Fibroblast of skin of left quadriceps (primary cell): ENCODE data around the gene RASSF8.

ENCODE experiments used
- DNase-seq, 2 experiments: peaks; one replicate each; pipeline ENCODE4 v3.0.0-alpha.2; 2013; ENCODE audit warnings: low read depth in 2 of 2

The RASSF8 gene

GRCh38 chr12:25958428-25959070 lies at the start of gene RASSF8:
RASSF8 (plus strand) TSS chr12:25958682; CDS start chr12:26055344, 96,662 bp downstream.
- DNase-seq = peak; percentile 60 to 63

- DNase-seq = no peak
These were observed 43.9 kb upstream of the RASSF8 start for GRCh38 chr12:25914551-25914950.

- DNase-seq = no peak
These were observed 33.9 kb upstream of the RASSF8 start for GRCh38 chr12:25924491-25925001.

GRCh38 chr12:25925064-25925463 lies 33.4 kb upstream of the RASSF8 start:
- no peak for DNase-seq

GRCh38 chr12:25926536-25926935 lies 31.9 kb upstream of the RASSF8 start:
- peak; percentile 7 to 16 for DNase-seq

- DNase-seq = peak; percentile 13 to 15
These were observed 29.3 kb upstream of the RASSF8 start for GRCh38 chr12:25929142-25929541.

GRCh38 chr12:25932971-25933370 lies 25.5 kb upstream of the RASSF8 start:
- no peak for DNase-seq

GRCh38 chr12:25934456-25934855 lies 24.0 kb upstream of the RASSF8 start:
- DNase-seq = no peak

GRCh38 chr12:25935355-25936144 lies 22.9 kb upstream of the RASSF8 start:
- DNase-seq = no peak

- DNase-seq = no peak
These were observed 21.4 kb upstream of the RASSF8 start for GRCh38 chr12:25937096-25937495.

GRCh38 chr12:25938581-25938980 lies 19.9 kb upstream of the RASSF8 start:
- no peak for DNase-seq

- no peak for DNase-seq
These were observed 18.9 kb upstream of the RASSF8 start for GRCh38 chr12:25939606-25940005.

- DNase-seq = no peak
These were observed 17.6 kb upstream of the RASSF8 start for GRCh38 chr12:25940886-25941285.

GRCh38 chr12:25942709-25943108 lies 15.8 kb upstream of the RASSF8 start:
- DNase-seq = no peak

GRCh38 chr12:25943940-25944339 lies 14.5 kb upstream of the RASSF8 start:
- DNase-seq = no peak

- no peak for DNase-seq
These were observed 9.1 kb upstream of the RASSF8 start for GRCh38 chr12:25949343-25949742.

GRCh38 chr12:25950329-25951115 lies 8.0 kb upstream of the RASSF8 start:
- no peak for DNase-seq

GRCh38 chr12:25957793-25958427 lies 572 bp upstream of the RASSF8 start:
- DNase-seq = peak; percentile 39 to 45

- DNase-seq = peak; percentile 64 to 70
These were observed 834 bp downstream of the RASSF8 start for GRCh38 chr12:25959071-25959961.

GRCh38 chr12:25960143-25960542 lies 1.7 kb downstream of the RASSF8 start:
- DNase-seq = no peak

- no peak for DNase-seq
These were observed 2.5 kb downstream of the RASSF8 start for GRCh38 chr12:25960961-25961360.
